HG02885 (cell line): Measurements from ENCODE around the gene CDH23.

Experiments
- ATAC-seq: cut with Tn5 transposase; IDR thresholded peaks from one replicate; pipeline ENCODE4 v1.9.1; 2021; ENCODE audit warnings: mild to moderate bottlenecking; ENCODE audit not compliant: unreplicated experiment, poor library complexity

The CDH23 gene

DNA sequence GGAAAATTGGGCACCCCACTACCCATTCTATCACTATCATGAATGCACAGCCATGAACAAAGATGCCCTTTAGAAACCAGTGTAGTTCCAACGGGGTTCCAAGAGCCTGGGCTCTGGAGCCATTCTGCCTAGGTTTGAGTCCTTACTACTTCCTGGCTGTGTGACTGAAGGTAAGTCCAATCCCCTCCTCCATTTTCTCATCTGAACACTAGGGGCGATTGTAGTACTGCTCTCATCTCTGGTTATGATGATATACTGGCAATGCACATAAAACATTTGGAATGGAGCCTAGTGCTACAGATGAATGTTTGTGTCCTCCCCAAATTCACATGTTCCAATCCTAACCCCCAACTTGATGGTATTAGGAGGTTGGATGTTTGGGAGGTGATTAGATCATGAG is 28.1 kb upstream of the CDH23 start:
- ATAC-seq, result no peak

GRCh38 chr10:71369602-71370001 is 27.1 kb upstream of the CDH23 start:
- ATAC-seq, result no peak

DNA sequence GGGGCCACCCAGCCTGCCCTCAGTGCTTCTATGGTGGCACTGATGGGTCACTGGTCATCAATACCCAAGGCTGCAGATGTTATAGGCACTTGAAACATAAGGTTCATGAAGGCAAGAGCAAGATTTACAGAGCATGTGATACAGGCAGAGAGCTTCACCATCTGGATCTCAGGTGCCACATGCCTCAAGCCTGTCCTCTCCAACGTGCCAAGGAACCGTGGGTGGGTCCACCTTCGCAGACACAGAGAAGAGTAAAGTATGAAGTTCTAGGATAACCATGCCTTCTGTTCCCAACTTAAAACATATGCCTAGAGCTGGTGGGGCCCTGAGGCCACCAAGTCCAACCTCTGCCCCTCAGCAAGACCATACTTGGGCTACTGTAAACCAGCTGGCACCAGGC is 26.7 kb upstream of the CDH23 start:
- no peak for ATAC-seq

DNA sequence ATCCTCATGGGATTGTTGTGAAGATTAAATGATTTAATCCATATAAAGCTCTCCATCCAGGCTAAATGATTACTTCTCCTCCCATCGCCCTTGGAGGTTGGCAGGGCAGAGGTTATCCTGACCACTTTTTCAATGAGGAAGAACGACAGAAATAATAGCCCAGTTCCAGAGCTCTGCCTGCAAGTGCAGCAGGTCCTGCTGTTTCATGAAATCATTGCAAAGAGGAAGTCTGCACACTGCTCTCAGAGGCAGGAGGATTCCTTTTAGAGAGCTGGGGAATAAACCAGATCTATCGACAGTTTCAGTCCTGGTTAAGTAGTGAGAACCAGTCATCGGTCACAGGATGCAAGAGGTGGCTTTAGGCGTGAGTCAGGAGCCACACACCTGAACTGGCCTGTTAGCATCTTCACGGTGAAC is 25.0 kb upstream of the CDH23 start:
- peak; percentile 46 for ATAC-seq

- ATAC-seq, result peak; percentile 46
Measured at GRCh38 chr10:71372882-71373495, 23.7 kb upstream of the CDH23 start.

GRCh38 chr10:71374481-71375233 is 22.1 kb upstream of the CDH23 start:
- no peak for ATAC-seq

DNA sequence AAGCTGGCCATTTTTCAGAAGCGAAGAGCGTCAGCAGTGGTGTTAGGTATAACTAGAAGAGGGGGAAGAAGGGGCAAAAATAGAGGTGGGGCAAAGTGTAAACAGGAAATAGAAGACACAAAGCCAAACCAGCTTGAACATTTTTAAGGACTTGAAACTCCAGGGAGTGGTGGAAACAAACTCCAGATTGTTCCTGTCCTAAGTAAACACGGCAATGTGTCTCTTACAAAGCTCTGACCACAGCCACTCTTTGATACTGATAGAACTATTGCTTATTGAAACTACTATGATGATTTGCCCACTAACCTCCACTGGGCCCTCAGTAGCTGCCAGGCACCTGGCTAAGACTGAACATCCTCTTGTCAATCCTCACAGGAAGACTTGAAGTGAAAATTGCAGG is 20.8 kb upstream of the CDH23 start:
- ATAC-seq, result no peak

GRCh38 chr10:71378336-71379117 is 18.2 kb upstream of the CDH23 start:
- no peak for ATAC-seq

- ATAC-seq, result no peak
Measured at GRCh38 chr10:71379118-71379766, 17.5 kb upstream of the CDH23 start.

DNA sequence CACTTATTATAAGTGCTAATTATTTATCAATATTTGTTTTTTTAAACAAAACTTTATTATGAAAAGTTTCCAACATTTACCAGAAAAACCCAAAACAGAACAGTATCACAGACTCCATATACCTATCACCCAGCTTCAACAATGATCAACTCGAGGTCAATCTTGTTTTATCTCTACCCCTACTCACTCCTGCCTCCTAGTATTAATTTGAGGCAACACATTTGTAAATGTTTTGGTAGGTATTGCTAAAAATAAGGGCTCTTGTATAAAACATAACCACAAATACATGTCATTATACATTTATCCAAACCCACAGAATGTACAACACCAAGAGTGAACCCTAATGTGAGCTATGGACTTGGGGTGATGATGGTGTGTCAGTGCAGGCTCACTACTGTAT is 15.9 kb upstream of the CDH23 start:
- no peak for ATAC-seq

- no peak for ATAC-seq
Measured at GRCh38 chr10:71381611-71382010, 15.1 kb upstream of the CDH23 start.

- ATAC-seq, result no peak
Measured at GRCh38 chr10:71382028-71382427, 14.7 kb upstream of the CDH23 start.

- ATAC-seq, result no peak
Measured at GRCh38 chr10:71382757-71383156, 14.0 kb upstream of the CDH23 start.

GRCh38 chr10:71383972-71384687 is 12.6 kb upstream of the CDH23 start:
- no peak for ATAC-seq

DNA sequence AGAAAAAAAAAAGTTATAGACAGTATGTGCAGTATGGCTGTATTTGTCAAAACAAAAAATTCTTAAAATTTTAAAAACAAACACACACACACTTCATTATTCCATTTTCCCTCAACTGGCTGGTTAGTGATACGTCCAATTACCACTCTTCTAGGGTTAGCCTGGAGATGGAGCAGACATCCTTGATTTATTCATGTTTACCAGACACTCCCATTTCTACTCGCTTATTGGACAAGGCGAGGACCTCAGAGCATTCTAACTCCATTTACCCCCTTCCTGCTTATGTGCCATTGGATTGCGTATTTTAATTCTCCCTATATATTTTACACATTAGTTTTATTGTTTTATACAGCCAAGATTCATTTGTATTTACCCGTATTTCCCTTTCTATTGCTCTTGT is 8.5 kb upstream of the CDH23 start:
- ATAC-seq, result no peak

- ATAC-seq, result no peak
Measured at GRCh38 chr10:71388583-71389310, 8.0 kb upstream of the CDH23 start.

- no peak for ATAC-seq
Measured at GRCh38 chr10:71389768-71390460, 6.8 kb upstream of the CDH23 start.

DNA sequence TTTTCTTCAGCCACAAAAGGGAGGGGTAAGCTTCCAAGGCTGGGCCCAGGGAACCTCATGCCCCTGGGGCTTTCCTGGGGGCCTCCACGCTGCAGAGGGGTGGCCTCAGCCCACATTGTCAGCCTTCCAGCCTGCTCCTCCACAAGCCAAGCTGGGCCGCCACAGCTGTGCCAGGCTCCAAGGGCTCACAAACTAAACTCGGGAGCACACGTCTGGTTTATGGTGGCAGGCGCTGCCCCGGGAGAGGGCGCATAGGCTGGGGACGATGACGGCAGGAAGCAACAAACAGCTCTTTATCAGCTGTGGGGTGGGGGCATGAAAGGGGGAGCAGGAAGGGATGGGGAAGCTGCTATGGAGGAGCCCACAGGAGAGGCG is 6.3 kb upstream of the CDH23 start:
- ATAC-seq, result no peak
